ENCODE results near the gene COX7A1.

The COX7A1 gene

GRCh38 chr19:36140304-36141038 is 11.8 kb downstream of the COX7A1 start:
- Histone ChIP-seq H3K9me3 (ENCODE audit: insufficient read depth, low read length) (no peaks in the 10 kb centered on the region), H3K27me3 (ENCODE audit: low read depth, low read length) (no peaks in the 10 kb centered on the region), H3K4me3 (ENCODE audit: low read length) (peak overlapping the region; percentile 94), H4K20me1 (ENCODE audit: insufficient read depth, low read length) (peaks cover 10% of the 10 kb centered on the region), H3K4me2 (ENCODE audit: low read length) (peak overlapping the region; percentile 73), H2AFZ (ENCODE audit: low read depth, low read length) (peak overlapping the region; percentile 7; the same call in 1 of the 2 replicates), H3K79me2 (ENCODE audit: low read length) (peaks cover 19% of the 10 kb centered on the region), H3K36me3 (replicated peaks; ENCODE audit: low read depth, low read length) (peaks cover 24% of the 10 kb centered on the region), H3K4me1 (ENCODE audit: low read length) (peaks cover 22% of the 10 kb centered on the region), H3K9ac (ENCODE audit: low read length) (peak overlapping the region; percentile 98), H3K27ac (ENCODE audit: low read length) (peak overlapping the region; percentile 88)
- no peak for TF ChIP-seq EZH2phosphoT487 (IDR thresholded peaks at IDR 0.05; ENCODE audit: low read depth)
- no peak for TF ChIP-seq CTCF (IDR thresholded peaks at IDR 0.05; ENCODE audit: low read depth, low read length)

- Histone ChIP-seq H4K20me1 (ENCODE audit: insufficient read depth, low read length) (peaks cover 10% of the 10 kb centered on the region), H3K27ac (ENCODE audit: low read length) (peak within 1 kb of the TSS; percentile 88), H3K36me3 (replicated peaks; ENCODE audit: low read depth, low read length) (peaks cover 20% of the 10 kb centered on the region), H2AFZ (ENCODE audit: low read depth, low read length) (peak within 1 kb of the TSS; percentile 64; the same call in 1 of the 2 replicates), H3K4me2 (ENCODE audit: low read length) (peak within 1 kb of the TSS; percentile 75), H3K9ac (ENCODE audit: low read length) (peak within 1 kb of the TSS; percentile 98), H3K4me1 (ENCODE audit: low read length) (peaks cover 22% of the 10 kb centered on the region), H3K79me2 (ENCODE audit: low read length) (peaks cover 19% of the 10 kb centered on the region), H3K27me3 (ENCODE audit: low read depth, low read length) (no peaks in the 10 kb centered on the region), H3K4me3 (ENCODE audit: low read length) (peak within 1 kb of the TSS; percentile 94), H3K9me3 (ENCODE audit: insufficient read depth, low read length) (no peaks in the 10 kb centered on the region)
- TF ChIP-seq EZH2phosphoT487 (IDR thresholded peaks at IDR 0.05; ENCODE audit: low read depth) (no peak), CTCF (IDR thresholded peaks at IDR 0.05; ENCODE audit: low read depth, low read length) (peak; percentile 17; the same call in 1 of the 2 replicates)
These were observed 12.6 kb downstream of the COX7A1 start, which contains the start of gene CAPNS1 for GRCh38 chr19:36139473-36140303. TSS of gene CAPNS1 (plus strand) at chr19:36140066. CDS start at chr19:36141012, 946 bp downstream.

- Histone ChIP-seq H3K79me2 (ENCODE audit: low read length) (peaks cover 19% of the 10 kb centered on the region), H3K36me3 (replicated peaks; ENCODE audit: low read depth, low read length) (peaks cover 15% of the 10 kb centered on the region), H3K27ac (ENCODE audit: low read length) (peak overlapping the region; percentile 71), H3K9me3 (ENCODE audit: insufficient read depth, low read length) (no peaks in the 10 kb centered on the region), H3K27me3 (ENCODE audit: low read depth, low read length) (no peaks in the 10 kb centered on the region), H3K9ac (ENCODE audit: low read length) (peak overlapping the region; percentile 98), H3K4me1 (ENCODE audit: low read length) (peaks cover 22% of the 10 kb centered on the region), H4K20me1 (ENCODE audit: insufficient read depth, low read length) (peaks cover 10% of the 10 kb centered on the region), H3K4me3 (ENCODE audit: low read length) (peak overlapping the region; percentile 94), H2AFZ (ENCODE audit: low read depth, low read length) (peak overlapping the region; percentile 64; the same call in 1 of the 2 replicates), H3K4me2 (ENCODE audit: low read length) (peak overlapping the region; percentile 75)
- TF ChIP-seq EZH2phosphoT487 (IDR thresholded peaks at IDR 0.05; ENCODE audit: low read depth) (no peak), CTCF (IDR thresholded peaks at IDR 0.05; ENCODE audit: low read depth, low read length) (no peak)
These were observed 13.2 kb downstream of the COX7A1 start for GRCh38 chr19:36139120-36139472.

Measured in OCI-LY3 (cell line).